Measurements from ENCODE around the gene SLC22A8.

- no peak for TF ChIP-seq CTCF (IDR thresholded peaks at IDR 0.05; ENCODE audit: insufficient read depth, low read depth, low read length)
- TF ChIP-seq EZH2 (IDR thresholded peaks at IDR 0.05; ENCODE audit: insufficient read depth, low read length), result no peak
These were observed 1.8 kb upstream of the SLC22A8 start for GRCh38 chr11:63017306-63017974.

Measured in astrocyte (in vitro differentiated cells and primary cell).